Type B pancreatic cell (in vitro differentiated cells): ENCODE measurements around the gene PDIA6. TPM values are rescaled to one million over a fixed set of nuclear protein-coding genes. Genes with fewer than 3 reads are reported as not detected.

Source experiments
- DNase-seq: peaks from one replicate; pipeline ENCODE4 v3.0.0; 2021; ENCODE audit warnings: mixed read lengths; ENCODE audit not compliant: unreplicated experiment; ENCODE audit errors: extremely low spot score
- H3K27ac Mint-ChIP-seq: 2 replicates; pipeline ENCODE4 v1.8.0; 2021; ENCODE audit warnings: mild to moderate bottlenecking, mixed read lengths
- H3K27me3 Mint-ChIP-seq: 2 replicates; pipeline ENCODE4 v1.8.0; 2021; ENCODE audit warnings: mixed read lengths
- H3K36me3 Mint-ChIP-seq: 2 replicates; pipeline ENCODE4 v1.8.0; 2021; ENCODE audit warnings: mixed read lengths
- H3K4me1 Mint-ChIP-seq: one replicate; pipeline ENCODE4 v1.8.0; 2021; ENCODE audit warnings: mixed read lengths; ENCODE audit not compliant: unreplicated experiment
- H3K4me3 Mint-ChIP-seq: 2 replicates; pipeline ENCODE4 v1.8.0; 2021; ENCODE audit warnings: mild to moderate bottlenecking, mixed read lengths
- H3K9me3 Mint-ChIP-seq: 2 replicates; pipeline ENCODE4 v1.8.0; 2021; ENCODE audit warnings: mixed read lengths
- total RNA-seq: library from RNA; stranded (reverse); gene quantifications from 2 replicates; pipeline ENCODE4 v1.2.1, GENCODE V29; 2021; ENCODE audit warnings: low replicate concordance
- TF ChIP-seq, protein P1 (sequence below): fragments of 200-600 bp; sonication (generic); conservative IDR thresholded peaks from 2 replicates; pipeline ENCODE4 v1.5.0; 2021; ENCODE audit warnings: antibody characterized with exemption, mild to moderate bottlenecking

The PDIA6 gene
- total RNA-seq, 1 donor from 2014 or later: 281 TPM

DNA sequence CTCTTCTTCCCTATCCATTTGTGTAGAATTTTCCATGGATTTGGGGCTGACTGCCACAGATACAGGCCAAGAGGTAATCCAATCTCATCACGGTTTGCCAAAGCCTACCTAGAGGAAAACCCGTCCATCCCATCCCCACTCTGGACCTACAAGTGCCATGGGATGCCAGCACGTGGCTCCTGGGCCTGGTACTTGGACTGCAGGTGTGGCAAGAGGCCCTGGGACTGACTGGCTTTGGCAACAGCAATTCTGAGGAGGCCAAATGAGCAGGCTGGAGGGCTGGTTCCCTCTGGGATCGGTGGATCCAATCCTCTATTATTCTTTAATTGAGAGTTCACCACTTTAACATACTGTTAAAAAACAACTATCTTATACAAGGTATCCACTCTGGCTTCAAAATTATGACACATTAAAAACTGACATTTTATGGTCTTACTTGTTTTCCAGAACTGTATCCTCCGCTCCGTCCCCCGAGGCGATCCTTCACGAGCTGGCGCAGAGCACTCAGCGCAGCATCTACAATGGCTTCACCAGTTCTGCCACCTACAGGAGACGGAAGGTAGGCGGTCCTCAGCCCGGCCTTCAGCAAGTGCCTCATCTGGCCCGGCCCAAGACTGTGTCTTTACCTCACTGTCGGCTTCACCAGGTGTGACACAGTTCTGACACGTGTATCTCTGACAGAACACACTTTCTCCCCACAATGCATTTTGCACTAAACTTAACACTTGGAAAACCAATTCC lies 19.8 kb downstream of the PDIA6 start:
- no peaks in the 10 kb centered on the region for H3K27me3 Mint-ChIP-seq
- peaks cover 55% of the 10 kb centered on the region for H3K36me3 Mint-ChIP-seq
- H3K9me3 Mint-ChIP-seq: no peaks in the 10 kb centered on the region
- DNase-seq: no peak
- peaks cover 5% of the 10 kb centered on the region for H3K4me1 Mint-ChIP-seq
- H3K4me3 Mint-ChIP-seq: no peak overlapping the region
- no peak overlapping the region for H3K27ac Mint-ChIP-seq
- TF ChIP-seq, protein P1, sequence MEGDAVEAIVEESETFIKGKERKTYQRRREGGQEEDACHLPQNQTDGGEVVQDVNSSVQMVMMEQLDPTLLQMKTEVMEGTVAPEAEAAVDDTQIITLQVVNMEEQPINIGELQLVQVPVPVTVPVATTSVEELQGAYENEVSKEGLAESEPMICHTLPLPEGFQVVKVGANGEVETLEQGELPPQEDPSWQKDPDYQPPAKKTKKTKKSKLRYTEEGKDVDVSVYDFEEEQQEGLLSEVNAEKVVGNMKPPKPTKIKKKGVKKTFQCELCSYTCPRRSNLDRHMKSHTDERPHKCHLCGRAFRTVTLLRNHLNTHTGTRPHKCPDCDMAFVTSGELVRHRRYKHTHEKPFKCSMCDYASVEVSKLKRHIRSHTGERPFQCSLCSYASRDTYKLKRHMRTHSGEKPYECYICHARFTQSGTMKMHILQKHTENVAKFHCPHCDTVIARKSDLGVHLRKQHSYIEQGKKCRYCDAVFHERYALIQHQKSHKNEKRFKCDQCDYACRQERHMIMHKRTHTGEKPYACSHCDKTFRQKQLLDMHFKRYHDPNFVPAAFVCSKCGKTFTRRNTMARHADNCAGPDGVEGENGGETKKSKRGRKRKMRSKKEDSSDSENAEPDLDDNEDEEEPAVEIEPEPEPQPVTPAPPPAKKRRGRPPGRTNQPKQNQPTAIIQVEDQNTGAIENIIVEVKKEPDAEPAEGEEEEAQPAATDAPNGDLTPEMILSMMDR: peak; percentile 20

DNA sequence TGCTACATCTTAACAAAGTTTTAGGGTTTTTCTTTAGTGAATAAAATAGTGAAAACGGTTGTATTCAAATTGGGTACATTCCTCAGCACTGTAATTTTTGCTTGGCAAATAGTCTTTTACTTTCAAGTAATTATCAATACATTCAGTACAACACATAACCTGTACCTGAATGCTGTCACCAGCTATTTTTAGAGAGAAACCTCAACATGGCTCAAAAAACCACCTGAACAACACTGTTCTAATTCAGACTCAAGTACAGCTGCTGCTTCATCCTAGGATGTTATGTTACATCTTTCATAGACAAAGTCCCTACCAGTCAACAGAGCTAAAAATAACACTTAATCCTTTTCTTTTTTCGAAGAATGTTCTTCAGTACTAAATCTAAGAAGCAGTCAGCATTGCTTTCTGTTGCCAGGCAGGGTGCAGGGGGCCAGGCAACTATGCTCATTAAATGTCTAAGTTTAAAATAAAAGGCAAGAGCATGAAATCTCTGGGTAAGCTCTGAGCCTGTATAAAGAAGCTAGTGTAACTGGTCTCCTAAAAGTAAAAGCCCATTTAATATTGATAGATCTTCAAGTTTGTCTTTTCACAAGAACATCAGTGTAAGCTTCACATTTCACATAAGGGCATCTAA lies 20.5 kb downstream of the PDIA6 start:
- TF ChIP-seq, protein P1: no peak
- H3K27ac Mint-ChIP-seq: no peak overlapping the region
- H3K9me3 Mint-ChIP-seq: no peaks in the 10 kb centered on the region
- H3K36me3 Mint-ChIP-seq: peaks cover 56% of the 10 kb centered on the region
- H3K4me3 Mint-ChIP-seq: no peak overlapping the region
- no peaks in the 10 kb centered on the region for H3K27me3 Mint-ChIP-seq
- H3K4me1 Mint-ChIP-seq: peaks cover 5% of the 10 kb centered on the region
- DNase-seq: no peak

DNA sequence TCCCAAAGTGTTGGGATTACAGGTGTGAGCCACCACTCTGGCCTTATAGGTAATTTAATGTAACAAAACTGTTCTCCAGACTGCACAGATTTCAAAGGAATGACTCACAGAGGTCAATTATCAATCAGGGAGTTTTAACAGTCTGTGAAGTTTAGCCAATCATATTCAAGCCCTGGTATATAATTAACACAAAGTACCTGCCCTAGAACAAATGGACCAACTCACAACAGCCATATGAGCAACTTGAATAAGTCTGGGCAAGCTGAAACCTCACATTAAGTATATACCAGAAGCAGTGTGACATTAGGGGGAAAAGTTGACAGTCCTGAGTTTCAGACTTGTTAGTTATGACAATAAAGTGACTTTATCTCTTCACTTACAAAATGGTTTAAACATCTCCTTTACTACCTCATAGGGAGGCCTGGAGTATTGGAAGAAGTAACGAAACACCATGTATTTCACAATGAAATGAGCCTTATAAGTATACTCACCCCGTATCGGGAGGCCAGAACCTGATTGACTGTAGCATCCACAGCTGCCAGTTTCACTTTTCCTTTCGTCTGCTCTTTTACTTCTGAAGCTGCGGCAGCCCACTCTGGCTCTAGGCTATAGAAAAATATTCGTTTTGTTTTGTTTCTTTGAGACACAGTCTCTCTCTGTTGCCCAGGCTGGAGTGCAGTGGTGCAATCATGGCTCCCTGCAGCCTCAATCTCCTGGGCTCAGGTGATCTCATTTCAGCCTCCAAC lies 22.2 kb downstream of the PDIA6 start:
- H3K36me3 Mint-ChIP-seq: peaks cover 58% of the 10 kb centered on the region
- H3K4me1 Mint-ChIP-seq: peaks cover 5% of the 10 kb centered on the region

DNA sequence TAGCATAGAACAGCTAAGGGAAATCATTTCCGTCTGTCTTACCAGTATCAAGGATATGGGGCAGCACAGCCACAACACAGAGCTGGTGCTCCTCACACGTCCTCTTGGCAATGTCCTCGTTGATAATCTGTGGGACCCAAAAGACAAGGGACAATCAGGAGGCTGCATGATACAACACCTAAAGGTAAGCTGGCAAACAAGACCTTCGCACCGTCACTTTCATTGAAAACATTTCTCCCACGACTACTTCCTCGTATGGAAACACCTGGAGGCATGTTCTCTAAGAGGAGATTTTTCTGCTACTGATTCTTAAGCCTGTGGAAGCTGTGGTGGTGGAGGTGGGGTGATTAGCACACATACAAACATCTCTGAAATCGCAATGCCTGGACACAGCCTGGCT lies 23.7 kb downstream of the PDIA6 start:
- Mint-ChIP-seq H3K4me1 (peaks cover 5% of the 10 kb centered on the region), H3K9me3 (no peaks in the 10 kb centered on the region), H3K4me3 (no peak overlapping the region), H3K36me3 (peaks cover 61% of the 10 kb centered on the region), H3K27me3 (no peaks in the 10 kb centered on the region), H3K27ac (no peak overlapping the region)
- no peak for DNase-seq
- TF ChIP-seq, protein P1: no peak

More for the DNA sequence above, 22.2 kb downstream of the PDIA6 start:
- H3K27me3 Mint-ChIP-seq: no peaks in the 10 kb centered on the region
- no peak for DNase-seq
- H3K9me3 Mint-ChIP-seq: no peaks in the 10 kb centered on the region
- TF ChIP-seq, protein P1: no peak
- H3K27ac Mint-ChIP-seq: no peak overlapping the region
- no peak overlapping the region for H3K4me3 Mint-ChIP-seq

DNA sequence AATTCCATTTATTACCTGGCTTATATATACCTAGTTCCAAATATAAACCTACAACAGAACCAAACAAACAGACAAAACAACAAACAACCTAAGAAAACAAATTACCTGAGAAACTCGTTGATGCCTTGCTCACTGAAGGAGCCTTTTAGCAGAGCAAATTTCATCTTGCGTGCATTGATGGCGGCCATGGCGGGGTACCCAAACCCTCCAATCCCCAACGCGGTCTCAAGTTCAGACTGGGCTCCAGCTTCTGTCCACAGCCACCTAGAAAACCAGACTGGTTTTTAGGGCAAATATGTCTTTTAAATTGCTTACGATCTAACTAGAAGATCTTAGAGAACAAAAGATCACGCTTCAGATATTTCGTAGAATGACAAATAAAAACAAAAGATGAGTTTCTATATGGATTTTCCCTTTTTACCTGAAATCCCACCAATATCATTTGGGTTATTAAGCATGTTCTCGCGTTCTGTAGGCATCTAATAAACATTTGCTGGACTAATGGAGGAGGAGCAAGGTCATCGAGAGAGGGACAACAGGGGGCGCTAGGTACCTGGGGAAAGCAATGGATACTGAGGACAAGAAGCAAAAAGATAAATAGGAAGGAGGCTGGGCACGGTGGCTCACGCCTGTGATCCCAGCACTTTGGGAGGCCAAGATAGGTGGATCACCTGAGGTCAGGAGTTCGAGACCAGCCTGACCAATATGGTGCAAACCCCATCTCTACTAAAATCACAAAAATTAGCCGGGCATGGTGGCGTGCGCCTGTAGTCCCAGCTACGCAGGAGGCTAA lies 25.2 kb downstream of the PDIA6 start:
- TF ChIP-seq, protein P1: peak; percentile 40
- DNase-seq: no peak
- Mint-ChIP-seq H3K36me3 (peaks cover 66% of the 10 kb centered on the region), H3K4me1 (peaks cover 5% of the 10 kb centered on the region), H3K27ac (no peak overlapping the region), H3K9me3 (no peaks in the 10 kb centered on the region), H3K4me3 (no peak overlapping the region), H3K27me3 (no peaks in the 10 kb centered on the region)
